DMS79 (cell line): ENCODE measurements around the gene NEURL3.
A peak's percentile ranks its signal among the peaks of the same experiment; 100 is the strongest.

Source experiments
- DNase-seq: peaks from one replicate; lab custom pipeline; 2025; lab: John Stamatoyannopoulos, UW

NEURL3 gene

GRCh38 chr2:96539215-96539920 lies 34.2 kb upstream of the NEURL3 start:
- DNase-seq, result no peak

GRCh38 chr2:96538487-96539214 lies 33.5 kb upstream of the NEURL3 start:
- no peak for DNase-seq

- no peak for DNase-seq
These were observed 32.8 kb upstream of the NEURL3 start for GRCh38 chr2:96537734-96538486.

GRCh38 chr2:96537066-96537733 lies 32.0 kb upstream of the NEURL3 start:
- DNase-seq, result no peak

GRCh38 chr2:96536445-96537065 lies 31.4 kb upstream of the NEURL3 start, which contains the start of gene ARID5A:
Gene ARID5A, plus strand, starts transcription at chr2:96536752. Its CDS starts 75 bp downstream, at chr2:96536827.
- peak; percentile 57 for DNase-seq

- DNase-seq, result no peak
These were observed 30.2 kb upstream of the NEURL3 start for GRCh38 chr2:96535331-96535730.

- no peak for DNase-seq
These were observed 29.6 kb upstream of the NEURL3 start for GRCh38 chr2:96534701-96535181.

GRCh38 chr2:96534141-96534540 lies 29.0 kb upstream of the NEURL3 start:
- no peak for DNase-seq

GRCh38 chr2:96533292-96534073 lies 28.3 kb upstream of the NEURL3 start:
- DNase-seq, result no peak

- DNase-seq, result no peak
These were observed 27.6 kb upstream of the NEURL3 start for GRCh38 chr2:96532641-96533291.

GRCh38 chr2:96531872-96532505 lies 26.8 kb upstream of the NEURL3 start:
- DNase-seq, result peak; percentile 90

GRCh38 chr2:96531366-96531765 lies 26.2 kb upstream of the NEURL3 start:
- no peak for DNase-seq

GRCh38 chr2:96530474-96531357 lies 25.6 kb upstream of the NEURL3 start:
- DNase-seq, result no peak

GRCh38 chr2:96530144-96530430 lies 24.9 kb upstream of the NEURL3 start:
- DNase-seq, result no peak

GRCh38 chr2:96529376-96530143 lies 24.4 kb upstream of the NEURL3 start:
- no peak for DNase-seq

GRCh38 chr2:96528700-96529375 lies 23.7 kb upstream of the NEURL3 start:
- DNase-seq, result no peak

- DNase-seq, result no peak
These were observed 23.0 kb upstream of the NEURL3 start for GRCh38 chr2:96528006-96528699.
